SIG-M5 (cell line): ENCODE data around the gene SLCO2B1.

Experiments used
- DNase-seq: peaks from one replicate; lab custom pipeline; 2025; lab: John Stamatoyannopoulos, UW

The SLCO2B1 gene

GRCh38 chr11:75193711-75194110 is 42.8 kb downstream of the SLCO2B1 start:
- no peak for DNase-seq

GRCh38 chr11:75194147-75194546 is 43.2 kb downstream of the SLCO2B1 start:
- DNase-seq, result no peak

GRCh38 chr11:75195167-75195962 is 44.5 kb downstream of the SLCO2B1 start:
- no peak for DNase-seq

GRCh38 chr11:75196426-75196825 is 45.5 kb downstream of the SLCO2B1 start:
- no peak for DNase-seq

- no peak for DNase-seq
Observed at GRCh38 chr11:75197512-75198277, 46.8 kb downstream of the SLCO2B1 start.

GRCh38 chr11:75198278-75198973 is 47.5 kb downstream of the SLCO2B1 start:
- no peak for DNase-seq

GRCh38 chr11:75199412-75199955 is 48.6 kb downstream of the SLCO2B1 start:
- no peak for DNase-seq

- DNase-seq, result no peak
Observed at GRCh38 chr11:75200051-75200450, 49.1 kb downstream of the SLCO2B1 start.

GRCh38 chr11:75200531-75200930 is 49.6 kb downstream of the SLCO2B1 start:
- no peak for DNase-seq

GRCh38 chr11:75201771-75202170 is 50.9 kb downstream of the SLCO2B1 start:
- no peak for DNase-seq

- DNase-seq, result no peak
Observed at GRCh38 chr11:75202195-75202594, 51.3 kb downstream of the SLCO2B1 start.

GRCh38 chr11:75203138-75203537 is 52.2 kb downstream of the SLCO2B1 start:
- no peak for DNase-seq

DNA sequence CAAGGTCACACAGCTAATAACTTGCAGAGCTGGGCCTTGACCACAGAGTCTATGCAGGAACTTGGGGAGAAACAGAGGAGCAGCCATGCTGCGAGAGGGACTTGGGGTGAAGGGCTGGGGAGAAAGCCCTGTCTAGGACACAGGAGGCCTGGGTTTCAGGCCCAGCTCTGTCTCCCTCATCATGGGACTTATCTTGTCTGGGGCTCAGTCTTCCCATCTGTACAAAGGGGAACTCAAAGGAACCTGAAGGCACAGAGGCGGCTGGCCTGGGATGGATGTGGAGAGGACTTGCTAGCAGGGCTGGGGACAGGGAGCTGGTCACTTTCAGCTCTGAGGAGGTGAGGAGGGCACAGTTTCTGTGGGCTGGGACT is 52.7 kb downstream of the SLCO2B1 start:
- no peak for DNase-seq

DNA sequence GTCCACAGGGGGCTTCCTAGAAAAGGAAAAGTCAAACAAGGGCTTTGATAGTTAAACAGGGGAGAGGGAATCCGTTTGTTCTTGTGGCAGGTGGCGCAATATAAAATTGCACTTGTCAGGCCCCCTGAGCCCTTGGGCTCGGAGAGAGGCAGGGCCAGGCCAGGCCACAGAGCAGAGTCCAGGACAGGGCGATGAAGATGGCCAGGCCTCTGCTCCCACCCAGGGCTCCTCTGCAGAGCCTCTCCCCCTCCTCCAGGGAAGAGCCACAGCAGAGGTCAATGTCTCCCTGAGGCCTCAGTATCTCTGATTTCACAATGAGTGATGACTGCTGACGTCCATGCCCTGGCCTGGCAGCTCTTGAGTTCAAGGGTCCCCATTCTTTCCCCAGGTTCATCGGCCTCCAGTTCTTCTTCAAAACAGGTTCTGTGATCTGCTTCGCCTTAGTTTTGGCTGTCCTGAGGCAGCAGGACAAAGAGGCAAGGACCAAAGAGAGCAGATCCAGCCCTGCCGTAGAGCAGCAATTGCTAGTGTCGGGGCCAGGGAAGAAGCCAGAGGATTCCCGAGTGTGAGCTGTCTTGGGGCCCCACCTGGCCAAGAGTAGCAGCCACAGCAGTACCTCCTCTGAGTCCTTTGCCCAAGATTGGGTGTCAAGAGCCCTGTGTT is 53.2 kb downstream of the SLCO2B1 start:
- DNase-seq, result no peak

GRCh38 chr11:75204685-75205563 is 54.0 kb downstream of the SLCO2B1 start:
- DNase-seq, result no peak

GRCh38 chr11:75205564-75206020 is 54.7 kb downstream of the SLCO2B1 start:
- no peak for DNase-seq

- DNase-seq, result no peak
Observed at GRCh38 chr11:75208446-75208845, 57.5 kb downstream of the SLCO2B1 start.

DNA sequence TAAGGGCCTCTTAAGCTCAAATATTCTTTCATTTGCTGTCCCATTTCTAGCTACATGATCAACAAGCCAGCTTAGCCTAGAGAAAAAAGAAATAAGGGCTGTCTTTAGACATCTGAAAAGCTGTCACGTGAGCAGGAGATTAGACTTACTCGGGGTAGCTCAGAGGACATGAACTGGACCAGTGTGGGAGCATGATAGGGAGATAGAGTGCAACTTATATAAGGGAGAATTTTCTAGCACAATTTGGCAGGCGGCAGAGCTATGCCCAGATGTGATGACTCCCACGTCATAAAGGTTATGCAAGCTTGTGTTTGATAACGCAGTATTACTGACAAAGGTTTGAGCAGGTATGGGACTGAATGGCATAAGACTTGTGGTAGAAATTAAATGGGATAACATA is 61.5 kb downstream of the SLCO2B1 start:
- no peak for DNase-seq

- peak; percentile 1 for DNase-seq
Observed at GRCh38 chr11:75214411-75214821, 63.5 kb downstream of the SLCO2B1 start.

GRCh38 chr11:75214843-75215242 is 63.9 kb downstream of the SLCO2B1 start:
- no peak for DNase-seq

- no peak for DNase-seq
Observed at GRCh38 chr11:75219869-75220268, 69.0 kb downstream of the SLCO2B1 start.
